CD14-positive monocyte (primary cell): Measurements from ENCODE around the gene PTPRN2. TPM values are rescaled to one million over a fixed set of nuclear protein-coding genes. Genes with fewer than 3 reads are reported as not detected.
"Not testable (repeated sequence)": the region's sequence is repeated elsewhere in the genome, so short reads cannot be mapped to it uniquely, and the experiment has no call there.

ENCODE experiments used
- DNase-seq, 3 donors: peaks; one replicate each; pipeline ENCODE4 v3.0.0-alpha.2; 2011 to 2022
- H2AFZ ChIP-seq: 2 replicates; pipeline ENCODE4 v1.6.0; 2012; ENCODE audit warnings: mild to moderate bottlenecking, low read depth, low read length, inconsistent platforms; ENCODE audit not compliant: insufficient read depth, poor library complexity, severe bottlenecking
- H3K27ac ChIP-seq, 2 donors: 1 replicate in 1 of 2; 2 replicates in 1 of 2; pipeline ENCODE4 v1.5.1; 2012 to 2013; ENCODE audit warnings: low read length in 2 of 2, control low read depth in 1 of 2, inconsistent platforms in 1 of 2, low read depth in 1 of 2, mild to moderate bottlenecking in 1 of 2
- H3K27me3 ChIP-seq, 2 donors: one replicate each; pipeline versions ENCODE4 v1.6.0 to v1.6.1; 2011 to 2013; ENCODE audit warnings: low read length in 2 of 2; ENCODE audit not compliant: control insufficient read depth in 2 of 2, insufficient read depth in 2 of 2
- H3K36me3 ChIP-seq, 2 donors: replicated peaks in 1 of 2; 1 replicate in 1 of 2; 2 replicates in 1 of 2; pipeline versions ENCODE4 v1.5.1 to v1.6.1; 2012 to 2013; ENCODE audit warnings: low read length in 2 of 2, control low read depth in 1 of 2, inconsistent platforms in 1 of 2, mild to moderate bottlenecking in 1 of 2; ENCODE audit not compliant: insufficient read depth in 2 of 2, control insufficient read depth in 1 of 2
- H3K4me1 ChIP-seq, 2 donors: 1 replicate in 1 of 2; 2 replicates in 1 of 2; pipeline versions ENCODE4 v1.5.1 to v1.6.1; 2012 to 2013; ENCODE audit warnings: low read length in 2 of 2, control low read depth in 1 of 2, inconsistent platforms in 1 of 2, mild to moderate bottlenecking in 1 of 2, moderate library complexity in 1 of 2; ENCODE audit not compliant: insufficient read depth in 2 of 2, control insufficient read depth in 1 of 2
- H3K4me2 ChIP-seq: replicated peaks from 2 replicates; pipeline ENCODE3; 2012; ENCODE audit warnings: low read length, moderate library complexity, mild to moderate bottlenecking; ENCODE audit not compliant: poor library complexity, severe bottlenecking; ENCODE audit errors: extremely low read depth
- H3K4me3 ChIP-seq, 3 experiments: fragments of 200-600 bp in 1 of 3; sonication (generic) in 1 of 3; replicated peaks in 1 of 3; 1 replicate in 2 of 3; 2 replicates in 1 of 3; pipeline ENCODE4 v1.5.1; 2011 to 2013; ENCODE audit warnings: low read length in 3 of 3, mild to moderate bottlenecking in 3 of 3, control low read depth in 2 of 3, low read depth in 2 of 3, inconsistent platforms in 1 of 3, moderate library complexity in 1 of 3
- H3K79me2 ChIP-seq: 2 replicates; pipeline ENCODE4 v1.6.0; 2012; ENCODE audit warnings: mild to moderate bottlenecking, control low read depth, inconsistent platforms, low read length, moderate library complexity; ENCODE audit not compliant: insufficient read depth
- H3K9ac ChIP-seq: 2 replicates; pipeline ENCODE4 v1.6.0; 2017; ENCODE audit warnings: low read length, mild to moderate bottlenecking; ENCODE audit not compliant: insufficient read depth, poor library complexity, severe bottlenecking
- H3K9me3 ChIP-seq, 2 donors: replicated peaks in 1 of 2; 1 replicate in 1 of 2; 2 replicates in 1 of 2; pipeline versions ENCODE4 v1.5.1 to v1.6.1; 2012 to 2013; ENCODE audit warnings: low read length in 2 of 2, control low read depth in 1 of 2; ENCODE audit not compliant: control insufficient read depth in 1 of 2, insufficient read depth in 1 of 2
- H4K20me1 ChIP-seq: 2 replicates; pipeline ENCODE4 v1.6.0; 2012; ENCODE audit warnings: mild to moderate bottlenecking, low read length, control low read depth, moderate library complexity; ENCODE audit not compliant: insufficient read depth
- H3K27ac Mint-ChIP-seq, 7 donors: one replicate each; pipeline ENCODE4 v1.8.0; 2020; ENCODE audit warnings: mild to moderate bottlenecking in 7 of 7, mixed read lengths in 7 of 7, moderate library complexity in 6 of 7, inconsistent platforms in 2 of 7
- H3K27me3 Mint-ChIP-seq, 3 donors: one replicate each; pipeline ENCODE4 v1.8.0; 2021 to 2022; ENCODE audit warnings: low read depth in 3 of 3, mild to moderate bottlenecking in 3 of 3, mixed read lengths in 3 of 3, moderate library complexity in 3 of 3, inconsistent platforms in 1 of 3
- H3K36me3 Mint-ChIP-seq, 2 donors: one replicate each; pipeline ENCODE4 v1.8.0; 2020; ENCODE audit warnings: mixed read lengths in 2 of 2, inconsistent platforms in 1 of 2, mild to moderate bottlenecking in 1 of 2
- H3K4me1 Mint-ChIP-seq: one replicate; pipeline ENCODE4 v1.8.0; 2020; ENCODE audit warnings: mild to moderate bottlenecking, mixed read lengths
- H3K4me3 Mint-ChIP-seq, 2 donors: one replicate each; pipeline ENCODE4 v1.8.0; 2020; ENCODE audit warnings: mild to moderate bottlenecking in 2 of 2, mixed read lengths in 2 of 2, moderate library complexity in 1 of 2
- H3K9me3 Mint-ChIP-seq, 7 donors: one replicate each; pipeline ENCODE4 v1.8.0; 2020 to 2022; ENCODE audit warnings: mixed read lengths in 7 of 7, mild to moderate bottlenecking in 6 of 7, moderate library complexity in 6 of 7, inconsistent platforms in 2 of 7
- CTCF ChIP-seq: fragments of 200-600 bp; IDR thresholded peaks from one replicate; pipeline ENCODE4 v1.8.0; 2022; ENCODE audit warnings: antibody characterized with exemption, mild to moderate bottlenecking
- WGBS: methylation state at CpG from one replicate; pipeline ENCODE4 v1.1.5; 2013; ENCODE audit warnings: missing lambda C conversion rate; ENCODE audit not compliant: insufficient coverage; 5-methylcytosine and 5-hydroxymethylcytosine counted together
- intact Hi-C, 2 donors: fragments of 100-400 bp; cut with micrococcal nuclease; formaldehyde crosslinking; loops; one replicate each; pipeline versions ENCODE4 v1.15.0 to v1.15.1; 2023
- polyA plus RNA-seq, 3 donors: library from polyadenylated mRNA; depleted of rRNA in 1 of 3; unstranded in 2 of 3; stranded (reverse) in 1 of 3; fragments of 300-500 nt in 2 of 3; fragments of >200 nt in 1 of 3; fragmentation: Illumina TruSeq in 2 of 3; gene quantifications; 1 replicate in 2 of 3; 2 replicates in 1 of 3; pipeline ENCODE4 v1.2.3, GENCODE V29; 2012 to 2021

The PTPRN2 gene
- polyA plus RNA-seq, 3 donors: 0.25 to 1.4 (median 0.97) TPM

GRCh38 chr7:157564517-157565177, 1023.0 kb downstream of the PTPRN2 start:
- Mint-ChIP-seq H3K36me3 (no peaks in the 10 kb centered on the region), H3K4me1 (peaks cover 19% of the 10 kb centered on the region), H3K27me3 (peaks cover 8 to 22% (median 21%) of the 10 kb centered on the region in 3 donors), H3K27ac (no peak overlapping the region), H3K4me3 (no peak overlapping the region), H3K9me3 (peaks cover 0 to 15% (median 0%) of the 10 kb centered on the region in 7 donors)
- Histone ChIP-seq H3K27me3 (peaks cover 0 to 2% of the 10 kb centered on the region in 2 donors), H3K4me1 (peaks cover 15 to 16% of the 10 kb centered on the region in 2 donors), H4K20me1 (no peaks in the 10 kb centered on the region), H3K4me2 (no peak overlapping the region), H2AFZ (no peak overlapping the region), H3K79me2 (no peaks in the 10 kb centered on the region), H3K36me3 (no peaks in the 10 kb centered on the region), H3K9ac (no peak overlapping the region), H3K4me3 (no peak overlapping the region), H3K9me3 (peaks cover 3 to 23% of the 10 kb centered on the region in 2 donors), H3K27ac (no peak overlapping the region)
- no peak for DNase-seq
- TF ChIP-seq CTCF: no peak
- intact Hi-C loops: no loop called here
- WGBS: 90% methylated on average over 18 of the region's 18 CpGs

- H3K4me1 Mint-ChIP-seq, H4K20me1 ChIP-seq, intact Hi-C loops, H3K36me3 Mint-ChIP-seq, H3K4me1 ChIP-seq, H3K27me3 ChIP-seq, H3K27ac ChIP-seq, H3K4me3 Mint-ChIP-seq, H3K4me3 ChIP-seq, H3K27ac Mint-ChIP-seq, DNase-seq, H3K36me3 ChIP-seq, H3K4me2 ChIP-seq, H3K9ac ChIP-seq, H3K79me2 ChIP-seq, H2AFZ ChIP-seq: not testable (repeated sequence)
- WGBS: 86% methylated on average over 8 of the region's 20 CpGs
- peaks cover 3 to 23% of the 10 kb centered on the region in 2 donors for H3K9me3 ChIP-seq
- Mint-ChIP-seq H3K9me3 (peaks cover 0 to 15% (median 0%) of the 10 kb centered on the region in 7 donors), H3K27me3 (peaks cover 8 to 13% (median 13%) of the 10 kb centered on the region in 3 donors)
Observed at GRCh38 chr7:157563467-157564135, 1024.0 kb downstream of the PTPRN2 start.

- DNase-seq, H3K9ac ChIP-seq, H3K27ac Mint-ChIP-seq, H3K4me3 ChIP-seq, H3K4me2 ChIP-seq, H4K20me1 ChIP-seq, H3K36me3 Mint-ChIP-seq, H3K27ac ChIP-seq, intact Hi-C loops, H3K27me3 ChIP-seq, H3K27me3 Mint-ChIP-seq, H3K4me1 ChIP-seq, H3K4me1 Mint-ChIP-seq, H3K79me2 ChIP-seq, H3K36me3 ChIP-seq, H2AFZ ChIP-seq, H3K4me3 Mint-ChIP-seq: not testable (repeated sequence)
- H3K9me3 Mint-ChIP-seq: peaks cover 0 to 15% (median 0%) of the 10 kb centered on the region in 7 donors
- peaks cover 3 to 23% of the 10 kb centered on the region in 2 donors for H3K9me3 ChIP-seq
- WGBS: 99% methylated on average over 25 of the region's 44 CpGs
Observed at GRCh38 chr7:157562522-157563398, 1024.9 kb downstream of the PTPRN2 start.
